Mesenchymal stem cell (in vitro differentiated cells and primary cell): ENCODE data around the gene BAHCC1.

Experiments
- DNase-seq: peaks from one replicate; pipeline ENCODE4 v3.0.0-alpha.2; 2013
- H2AFZ ChIP-seq: one replicate; pipeline ENCODE4 v1.6.1; 2013; ENCODE audit warnings: low read depth, mild to moderate bottlenecking, control low read depth, inconsistent platforms, low read length, moderate library complexity
- H2AK5ac ChIP-seq: 2 replicates; pipeline ENCODE4 v1.6.1; 2013; ENCODE audit warnings: low read length, moderate library complexity, mild to moderate bottlenecking, inconsistent platforms; ENCODE audit not compliant: severe bottlenecking
- H2BK120ac ChIP-seq: one replicate; pipeline ENCODE4 v1.6.1; 2013; ENCODE audit warnings: low read depth, mild to moderate bottlenecking, inconsistent platforms, low read length, moderate library complexity
- H2BK12ac ChIP-seq, 2 experiments: one replicate each; pipeline ENCODE4 v1.6.1; 2013; ENCODE audit warnings: inconsistent platforms in 2 of 2, low read length in 2 of 2, mild to moderate bottlenecking in 2 of 2, moderate library complexity in 2 of 2, control low read depth in 1 of 2
- H2BK15ac ChIP-seq: one replicate; pipeline ENCODE4 v1.6.1; 2013; ENCODE audit warnings: mild to moderate bottlenecking, low read depth, inconsistent platforms; ENCODE audit not compliant: poor library complexity, severe bottlenecking
- H2BK5ac ChIP-seq: 2 replicates; pipeline ENCODE4 v1.6.1; 2013; ENCODE audit warnings: low read depth, mild to moderate bottlenecking, low read length, control low read depth, inconsistent platforms; ENCODE audit not compliant: poor library complexity, severe bottlenecking
- H3K14ac ChIP-seq, 2 experiments: one replicate each; pipeline ENCODE4 v1.6.1; 2013; ENCODE audit warnings: inconsistent platforms in 2 of 2, low read length in 2 of 2, control low read depth in 1 of 2, mild to moderate bottlenecking in 1 of 2, moderate library complexity in 1 of 2
- H3K18ac ChIP-seq, 2 experiments: one replicate each; pipeline ENCODE4 v1.6.1; 2013; ENCODE audit warnings: inconsistent platforms in 2 of 2, low read length in 2 of 2, control low read depth in 1 of 2, low read depth in 1 of 2, mild to moderate bottlenecking in 1 of 2
- H3K23ac ChIP-seq, 2 experiments: one replicate each; pipeline ENCODE4 v1.6.1; 2013; ENCODE audit warnings: inconsistent platforms in 2 of 2, low read length in 2 of 2, mild to moderate bottlenecking in 2 of 2, moderate library complexity in 2 of 2, control low read depth in 1 of 2
- H3K27ac ChIP-seq: 2 replicates; pipeline ENCODE4 v1.5.1; 2013; ENCODE audit warnings: mild to moderate bottlenecking, moderate library complexity, low read length, control low read depth, inconsistent platforms; ENCODE audit not compliant: poor library complexity, severe bottlenecking
- H3K27me3 ChIP-seq, 2 experiments: 2 replicates each; pipeline versions ENCODE4 v1.6.1 to v1.7.0; 2013; ENCODE audit warnings: low read length in 2 of 2, mild to moderate bottlenecking in 2 of 2, moderate library complexity in 2 of 2, control low read depth in 1 of 2, inconsistent platforms in 1 of 2; ENCODE audit not compliant: control insufficient read depth in 1 of 2, insufficient read depth in 1 of 2
- H3K36me3 ChIP-seq, 2 experiments: 2 replicates each; pipeline versions ENCODE4 v1.6.1 to v1.7.0; 2013; ENCODE audit warnings: low read length in 2 of 2, control low read depth in 1 of 2, inconsistent platforms in 1 of 2, low read depth in 1 of 2, mild to moderate bottlenecking in 1 of 2; ENCODE audit not compliant: insufficient read depth in 2 of 2, control insufficient read depth in 1 of 2
- H3K4ac ChIP-seq, 2 experiments: one replicate each; pipeline ENCODE4 v1.6.1; 2013; ENCODE audit warnings: inconsistent platforms in 2 of 2, low read length in 2 of 2, mild to moderate bottlenecking in 2 of 2, moderate library complexity in 2 of 2, control low read depth in 1 of 2, low read depth in 1 of 2
- H3K4me1 ChIP-seq: 2 replicates; pipeline ENCODE4 v1.6.1; 2013; ENCODE audit warnings: low read depth, low read length, control low read depth; ENCODE audit not compliant: control insufficient read depth, insufficient read depth
- H3K4me2 ChIP-seq: 2 replicates; pipeline ENCODE4 v1.6.1; 2013; ENCODE audit warnings: low read length, mild to moderate bottlenecking, inconsistent platforms; ENCODE audit not compliant: poor library complexity, severe bottlenecking
- H3K4me3 ChIP-seq, 2 experiments: 2 replicates each; pipeline versions ENCODE4 v1.5.1 to v1.7.0; 2013; ENCODE audit warnings: low read length in 2 of 2, mild to moderate bottlenecking in 2 of 2, control low read depth in 1 of 2, low read depth in 1 of 2; ENCODE audit not compliant: insufficient read depth in 1 of 2
- H3K79me1 ChIP-seq: replicated peaks from 2 replicates; pipeline ENCODE4 v1.6.1; 2013; ENCODE audit warnings: mild to moderate bottlenecking, control low read depth, low read length, inconsistent platforms; ENCODE audit not compliant: poor library complexity, severe bottlenecking
- H3K9ac ChIP-seq: 2 replicates; pipeline ENCODE4 v1.7.0; 2013; ENCODE audit warnings: mild to moderate bottlenecking, low read length, moderate library complexity
- H3K9me3 ChIP-seq: 2 replicates; pipeline ENCODE4 v1.7.0; 2013; ENCODE audit warnings: mild to moderate bottlenecking, low read length; ENCODE audit not compliant: control insufficient read depth
- H4K8ac ChIP-seq: one replicate; pipeline ENCODE4 v1.6.1; 2013; ENCODE audit warnings: inconsistent platforms, mild to moderate bottlenecking, low read length, moderate library complexity
- H4K91ac ChIP-seq: one replicate; pipeline ENCODE4 v1.6.1; 2013; ENCODE audit warnings: mild to moderate bottlenecking, low read length, inconsistent platforms
- WGBS: methylation state at CpG from one replicate; pipeline ENCODE4 v1.1.7; 2013; ENCODE audit warnings: mixed read lengths; 5-methylcytosine and 5-hydroxymethylcytosine counted together

Gene BAHCC1

GRCh38 chr17:81426393-81427172 is 31.3 kb downstream of the BAHCC1 start:
- no peak for DNase-seq
- Histone ChIP-seq H3K27ac (no peak overlapping the region), H3K79me1 (peaks cover 26% of the 10 kb centered on the region), H3K9ac (no peak overlapping the region), H3K18ac (no peak overlapping the region), H3K23ac (no peak overlapping the region), H3K4me2 (no peak overlapping the region), H2AFZ (no peak overlapping the region), H4K91ac (no peak overlapping the region), H4K8ac (no peak overlapping the region), H3K4me3 (no peak overlapping the region), H2BK15ac (no peak overlapping the region), H2BK5ac (no peak overlapping the region), H2AK5ac (peak overlapping the region; percentile 45), H3K27me3 (no peaks in the 10 kb centered on the region), H3K14ac (no peak overlapping the region), H3K36me3 (peaks cover 0 to 30% of the 10 kb centered on the region in 2 experiments), H2BK120ac (no peak overlapping the region), H3K9me3 (no peaks in the 10 kb centered on the region), H3K4me1 (peaks cover 64% of the 10 kb centered on the region), H2BK12ac (no peak overlapping the region), H3K4ac (no peak overlapping the region)
- 93% methylated on average over 22 of the region's 22 CpGs for WGBS

DNA sequence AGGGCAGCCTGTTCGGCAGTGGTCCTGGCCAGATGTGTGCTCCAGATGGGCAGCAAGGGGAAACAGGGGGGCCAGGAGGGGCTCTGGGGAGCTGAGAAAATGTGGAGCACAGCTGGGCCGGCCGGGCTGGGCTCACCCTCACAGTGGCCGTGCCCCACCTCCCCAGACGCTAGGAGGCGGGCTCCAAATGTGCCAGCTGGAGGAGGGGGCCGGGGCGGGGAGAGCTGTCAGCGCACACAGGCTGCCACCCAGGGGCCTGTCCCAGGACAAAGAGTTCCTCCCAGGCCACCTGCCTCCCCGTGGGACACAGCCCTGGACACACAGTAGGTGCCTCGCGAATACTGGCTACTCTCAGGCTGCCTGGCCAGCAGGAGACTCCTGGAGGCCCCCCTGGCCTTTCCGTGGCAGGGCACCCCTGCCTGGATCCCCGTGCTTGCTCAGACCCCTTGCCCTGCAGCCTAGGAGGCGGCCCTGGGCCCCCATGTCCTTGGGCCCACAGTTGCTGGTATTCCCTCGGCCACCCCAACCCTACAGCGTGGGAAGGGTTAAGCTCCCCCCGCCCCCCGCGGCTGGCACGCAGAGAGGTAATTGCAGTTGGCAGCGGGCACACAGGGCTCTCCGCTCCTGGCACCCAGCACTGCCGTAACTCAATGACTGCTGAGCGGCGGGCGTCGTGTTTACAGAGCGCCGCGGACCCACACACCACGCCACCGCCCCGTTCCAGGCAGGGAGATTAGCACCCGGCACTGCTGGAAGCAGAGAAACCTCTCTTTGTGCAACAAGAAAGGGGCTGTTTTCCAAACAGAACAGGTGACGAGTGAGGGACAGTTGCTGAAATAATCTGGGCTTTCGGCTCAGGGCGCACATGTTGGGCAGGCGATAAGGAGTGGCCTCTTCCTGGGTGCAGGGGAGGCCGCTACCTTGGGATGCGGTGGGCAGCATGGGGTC is 32.2 kb downstream of the BAHCC1 start:
- Histone ChIP-seq H4K91ac (no peak overlapping the region), H3K4ac (no peak overlapping the region), H3K14ac (no peak overlapping the region), H4K8ac (no peak overlapping the region), H3K4me3 (no peak overlapping the region), H3K18ac (no peak overlapping the region), H2AFZ (no peak overlapping the region), H3K27ac (no peak overlapping the region), H3K4me1 (peaks cover 61% of the 10 kb centered on the region), H2AK5ac (peak overlapping the region; percentile 45), H2BK12ac (no peak overlapping the region), H3K27me3 (no peaks in the 10 kb centered on the region), H2BK5ac (no peak overlapping the region), H3K36me3 (peaks cover 0 to 35% of the 10 kb centered on the region in 2 experiments), H3K79me1 (peaks cover 21% of the 10 kb centered on the region), H2BK120ac (no peak overlapping the region), H2BK15ac (no peak overlapping the region), H3K23ac (no peak overlapping the region), H3K4me2 (no peak overlapping the region), H3K9ac (no peak overlapping the region), H3K9me3 (no peaks in the 10 kb centered on the region)
- 90% methylated on average over 41 of the region's 41 CpGs for WGBS
- DNase-seq, result no peak

DNA sequence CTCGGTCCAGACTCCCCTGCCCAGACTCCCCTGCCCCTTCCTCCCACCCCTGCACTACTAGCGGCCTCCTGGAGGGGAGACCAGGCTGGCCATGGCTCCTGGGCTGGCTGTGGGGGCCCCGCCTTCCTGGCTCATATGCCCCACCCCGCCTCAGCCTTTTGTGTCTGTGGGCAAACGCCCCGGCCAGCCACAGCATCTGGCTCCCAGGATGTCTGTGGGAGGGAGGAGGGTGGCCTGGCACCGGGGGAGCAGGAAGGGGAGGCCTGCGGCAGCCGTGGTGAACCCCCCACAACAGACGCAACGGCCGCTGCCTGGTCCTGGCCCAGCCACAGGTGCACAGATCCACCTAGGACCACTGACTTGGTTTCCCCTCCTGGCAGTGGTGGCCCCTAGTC is 32.9 kb downstream of the BAHCC1 start:
- peak overlapping the region; percentile 46 for H4K91ac ChIP-seq
- DNase-seq, result no peak

DNA sequence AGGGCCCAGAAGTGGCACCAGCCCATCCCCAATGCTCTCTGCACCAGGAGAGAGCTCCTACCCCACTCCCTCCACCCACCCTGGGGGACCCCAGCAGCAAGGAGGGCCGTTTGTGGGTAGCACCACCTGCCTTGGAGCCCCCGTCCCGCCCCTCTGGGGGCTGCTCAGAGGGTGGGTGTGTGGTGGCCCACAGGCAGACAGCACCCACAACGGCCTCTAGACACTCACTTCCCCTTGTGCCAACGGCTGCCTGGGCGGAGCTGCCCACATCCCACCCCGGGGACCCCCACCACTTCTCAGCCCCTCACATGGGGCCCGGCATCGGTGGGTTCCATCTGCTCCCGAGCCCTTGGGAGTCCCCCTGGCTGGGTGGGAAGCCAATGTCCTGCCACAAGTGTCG is 33.3 kb downstream of the BAHCC1 start:
- Histone ChIP-seq H3K18ac (no peak overlapping the region), H3K4me2 (no peak overlapping the region), H3K4ac (no peak overlapping the region), H3K4me1 (peaks cover 59% of the 10 kb centered on the region), H4K8ac (no peak overlapping the region), H4K91ac (peak overlapping the region; percentile 46), H3K4me3 (no peak overlapping the region), H3K9me3 (no peaks in the 10 kb centered on the region), H3K9ac (no peak overlapping the region), H3K27ac (no peak overlapping the region), H3K79me1 (peaks cover 20% of the 10 kb centered on the region), H3K36me3 (peaks cover 0 to 35% of the 10 kb centered on the region in 2 experiments), H3K27me3 (no peaks in the 10 kb centered on the region), H3K14ac (no peak overlapping the region), H2AFZ (no peak overlapping the region), H2BK15ac (no peak overlapping the region), H2BK12ac (no peak overlapping the region), H2BK5ac (no peak overlapping the region), H2AK5ac (peak overlapping the region; percentile 83), H3K23ac (no peak overlapping the region), H2BK120ac (no peak overlapping the region)
- WGBS, result 93% methylated on average over 9 of the region's 11 CpGs
- no peak for DNase-seq

More for the DNA sequence above, 32.9 kb downstream of the BAHCC1 start:
- Histone ChIP-seq H3K36me3 (peaks cover 0 to 35% of the 10 kb centered on the region in 2 experiments), H3K4ac (no peak overlapping the region), H3K18ac (no peak overlapping the region), H2AK5ac (no peak overlapping the region), H3K4me2 (no peak overlapping the region), H3K27me3 (no peaks in the 10 kb centered on the region), H3K14ac (no peak overlapping the region), H3K4me1 (peaks cover 58% of the 10 kb centered on the region), H2BK120ac (no peak overlapping the region), H3K27ac (no peak overlapping the region), H3K79me1 (peaks cover 21% of the 10 kb centered on the region), H3K9ac (no peak overlapping the region), H2AFZ (no peak overlapping the region), H3K9me3 (no peaks in the 10 kb centered on the region), H3K4me3 (no peak overlapping the region), H2BK5ac (no peak overlapping the region), H2BK15ac (no peak overlapping the region), H3K23ac (no peak overlapping the region), H2BK12ac (no peak overlapping the region), H4K8ac (no peak overlapping the region)
- 89% methylated on average over 11 of the region's 12 CpGs for WGBS
